Measurements from ENCODE around the gene EXOC4. TPM values are rescaled to one million over a fixed set of nuclear protein-coding genes. Genes with fewer than 3 reads are reported as not detected.

The EXOC4 gene
- total and polyA plus RNA-seq, 9 donors, result 26.8 to 80.5 (median 70.7) TPM

DNA sequence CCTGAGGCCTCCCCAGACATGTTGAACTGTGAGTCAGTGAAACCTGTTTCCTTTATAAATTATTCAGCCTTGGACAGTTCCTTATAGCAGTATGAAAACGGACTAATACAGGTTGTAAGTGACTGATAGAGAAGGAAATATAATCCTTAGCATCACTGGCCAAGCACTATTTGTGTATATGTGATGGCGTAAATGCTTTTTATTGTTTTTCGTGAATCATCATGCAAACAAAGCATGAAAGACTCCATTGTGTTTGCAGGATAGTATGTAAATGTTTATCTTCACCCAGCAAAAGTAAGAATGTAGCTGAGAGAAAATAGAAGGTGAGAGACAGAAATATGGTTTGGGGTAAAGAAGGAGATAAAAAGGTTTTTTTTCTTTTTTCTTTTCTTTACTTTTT is 781.8 kb downstream of the EXOC4 start:
- Histone ChIP-seq H3K36me3 (no peaks in the 10 kb centered on the region), H3K9me3 (no peaks in the 10 kb centered on the region), H3K27ac (no peak overlapping the region), H3K4me1 (ENCODE audit: insufficient read depth) (no peaks in the 10 kb centered on the region), H3K27me3 (no peaks in the 10 kb centered on the region), H3K4me3 (no peak overlapping the region)
- TF ChIP-seq EP300 (IDR thresholded peaks at IDR 0.05) (no peak), POLR2A (IDR thresholded peaks at IDR 0.05) (no peak), CTCF (IDR thresholded peaks at IDR 0.05) (no peak)
- no peak for DNase-seq
- intact Hi-C loops (cut with DNase I), result no loop called here
- 96 to 99% (median 98%) methylated on average over 3 of the region's 3 CpGs for WGBS, 3 donors

- H3K9me3 ChIP-seq, result no peaks in the 10 kb centered on the region
- H3K36me3 ChIP-seq, result no peaks in the 10 kb centered on the region
- 97 to 98% (median 98%) methylated on average over 4 of the region's 4 CpGs for WGBS, 3 donors
- intact Hi-C loops (cut with DNase I), result no loop called here
- H3K27me3 ChIP-seq, result no peaks in the 10 kb centered on the region
- TF ChIP-seq EP300 (IDR thresholded peaks at IDR 0.05) (no peak), CTCF (IDR thresholded peaks at IDR 0.05) (no peak), POLR2A (IDR thresholded peaks at IDR 0.05) (no peak)
- DNase-seq, result no peak
- no peak overlapping the region for H3K4me3 ChIP-seq
- H3K27ac ChIP-seq, result no peak overlapping the region
- H3K4me1 ChIP-seq (ENCODE audit: insufficient read depth), result no peaks in the 10 kb centered on the region
Observed at GRCh38 chr7:134037991-134038390, 785.1 kb downstream of the EXOC4 start.

DNA sequence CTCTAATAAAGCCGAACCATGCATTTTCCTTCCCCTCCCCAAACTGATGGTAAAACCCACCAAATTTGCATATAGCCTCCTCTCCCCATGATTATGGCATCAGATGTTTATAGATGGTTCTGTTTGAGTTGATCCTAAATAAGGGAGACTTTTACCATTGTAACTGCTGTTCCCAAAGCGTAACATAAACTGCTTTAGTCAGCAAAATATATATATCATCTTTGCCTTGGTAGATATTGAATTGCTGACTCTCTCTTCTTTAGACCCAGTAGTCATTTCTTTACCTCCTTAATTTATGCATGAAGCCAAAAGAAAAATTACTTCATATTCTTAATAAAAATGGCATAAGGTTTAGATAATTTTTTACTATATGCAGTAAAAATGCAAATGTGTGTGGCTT is 788.1 kb downstream of the EXOC4 start:
- no peaks in the 10 kb centered on the region for H3K4me1 ChIP-seq (ENCODE audit: insufficient read depth)
- H3K36me3 ChIP-seq, result no peaks in the 10 kb centered on the region
- H3K9me3 ChIP-seq, result no peaks in the 10 kb centered on the region
- no peaks in the 10 kb centered on the region for H3K27me3 ChIP-seq
- no peak for DNase-seq
- no peak overlapping the region for H3K4me3 ChIP-seq
- intact Hi-C loops (cut with DNase I), result no loop called here
- 92 to 98% (median 95%) methylated on average over 2 of the region's 2 CpGs for WGBS, 3 donors
- TF ChIP-seq POLR2A (IDR thresholded peaks at IDR 0.05) (no peak), EP300 (IDR thresholded peaks at IDR 0.05) (no peak), CTCF (IDR thresholded peaks at IDR 0.05) (no peak)
- H3K27ac ChIP-seq, result no peak overlapping the region

DNA sequence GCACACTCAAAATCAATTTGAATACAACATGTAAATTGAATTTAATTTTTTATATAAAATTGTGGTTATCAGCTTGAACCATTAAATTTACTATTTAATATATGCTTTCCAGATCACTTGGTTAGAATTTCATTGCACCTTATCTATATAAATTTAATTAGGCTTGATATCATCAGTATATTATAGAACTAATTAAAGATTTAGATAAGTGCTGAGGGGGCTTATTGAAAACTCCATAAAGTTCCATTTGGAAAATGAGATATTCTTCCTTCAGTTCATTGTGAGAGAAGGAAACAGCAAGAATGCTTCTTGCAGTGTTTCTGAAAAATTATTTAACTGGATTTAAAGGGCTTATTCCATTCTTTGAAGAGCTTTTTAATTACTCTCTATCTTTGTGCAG is 788.6 kb downstream of the EXOC4 start:
- H3K4me1 ChIP-seq (ENCODE audit: insufficient read depth), result no peaks in the 10 kb centered on the region
- intact Hi-C loops (cut with DNase I), result no loop called here
- TF ChIP-seq CTCF (IDR thresholded peaks at IDR 0.05) (no peak), POLR2A (IDR thresholded peaks at IDR 0.05) (no peak), EP300 (IDR thresholded peaks at IDR 0.05) (no peak)
- no peak for DNase-seq
- no peak overlapping the region for H3K4me3 ChIP-seq
- H3K27me3 ChIP-seq, result no peaks in the 10 kb centered on the region
- H3K36me3 ChIP-seq, result no peaks in the 10 kb centered on the region
- no peak overlapping the region for H3K27ac ChIP-seq
- no peaks in the 10 kb centered on the region for H3K9me3 ChIP-seq

- no peaks in the 10 kb centered on the region for H3K9me3 ChIP-seq
- no peak overlapping the region for H3K4me3 ChIP-seq
- 65 to 88% (median 65%) methylated on average over 4 of the region's 4 CpGs for WGBS, 3 donors
- no peaks in the 10 kb centered on the region for H3K4me1 ChIP-seq (ENCODE audit: insufficient read depth)
- H3K36me3 ChIP-seq, result no peaks in the 10 kb centered on the region
- no peaks in the 10 kb centered on the region for H3K27me3 ChIP-seq
- intact Hi-C loops (cut with DNase I), result no loop called here
- TF ChIP-seq CTCF (IDR thresholded peaks at IDR 0.05) (no peak), EP300 (IDR thresholded peaks at IDR 0.05) (no peak), POLR2A (IDR thresholded peaks at IDR 0.05) (no peak)
- no peak for DNase-seq
- H3K27ac ChIP-seq, result no peak overlapping the region
Observed at GRCh38 chr7:134042307-134042706, 789.4 kb downstream of the EXOC4 start.

All from ovary (tissue), 9 donors.